HL-60 (cell line): ENCODE data around the gene SUMF2.
"Not testable (repeated sequence)": the region's sequence is repeated elsewhere in the genome, so short reads cannot be mapped to it uniquely, and the experiment has no call there.

ENCODE experiments used
- DNase-seq, 2 experiments: peaks; one replicate each; pipeline ENCODE4 v3.0.0-alpha.2; 2010 to 2020; ENCODE audit warnings: low read depth in 1 of 2, low spot score in 1 of 2
- H3K27ac ChIP-seq: fragments of 250-450 bp; sonication (Bioruptor Pico); replicated peaks from 2 replicates; pipeline ENCODE4 v1.5.1; 2020; ENCODE audit warnings: mild to moderate bottlenecking, moderate library complexity
- H3K27me3 ChIP-seq: fragments of 250-450 bp; sonication (Bioruptor Pico); 2 replicates; pipeline ENCODE4 v1.5.1; 2021; ENCODE audit warnings: mild to moderate bottlenecking, moderate library complexity; ENCODE audit not compliant: insufficient read depth, poor library complexity, severe bottlenecking
- H3K4me3 ChIP-seq: replicated peaks from 2 replicates; pipeline ENCODE4 v1.5.1; 2011; ENCODE audit warnings: mild to moderate bottlenecking, control low read depth, low read length; ENCODE audit not compliant: insufficient read depth
- CTCF ChIP-seq: IDR thresholded peaks from one replicate; pipeline ENCODE4 v1.5.1; 2011; ENCODE audit warnings: low read length, control low read depth, inconsistent platforms; ENCODE audit not compliant: insufficient read depth
- GABPA ChIP-seq: IDR thresholded peaks from 2 replicates; pipeline ENCODE4 v1.6.1; 2012; ENCODE audit warnings: low read depth
- POLR2AphosphoS5 ChIP-seq: IDR thresholded peaks from 2 replicates; pipeline ENCODE4 v1.6.1; 2012; ENCODE audit warnings: low read depth
- REST ChIP-seq: IDR thresholded peaks from 2 replicates; pipeline ENCODE4 v1.6.1; 2012; ENCODE audit warnings: low read depth; ENCODE audit not compliant: insufficient replicate concordance
- SPI1 ChIP-seq: IDR thresholded peaks from 2 replicates; pipeline ENCODE4 v1.6.1; 2012; ENCODE audit warnings: low read depth, mild to moderate bottlenecking, borderline replicate concordance

The SUMF2 gene

GRCh38 chr7:56048245-56048644 lies 15.8 kb upstream of the SUMF2 start:
- DNase-seq: no peak
- Histone ChIP-seq H3K4me3 (no peak overlapping the region), H3K27me3 (no peaks in the 10 kb centered on the region), H3K27ac (no peak overlapping the region)
- no peak for TF ChIP-seq REST
- no peak for TF ChIP-seq CTCF
- TF ChIP-seq POLR2AphosphoS5: no peak
- no peak for TF ChIP-seq GABPA
- TF ChIP-seq SPI1: no peak

- H3K4me3 ChIP-seq, H3K27ac ChIP-seq, DNase-seq: not testable (repeated sequence)
Measured at GRCh38 chr7:56048763-56049162, 15.3 kb upstream of the SUMF2 start.

GRCh38 chr7:56051053-56051338 lies 13.1 kb upstream of the SUMF2 start:
- Histone ChIP-seq H3K4me3 (peak overlapping the region; percentile 76), H3K27ac (peak overlapping the region; percentile 86), H3K27me3 (no peaks in the 10 kb centered on the region)
- TF ChIP-seq POLR2AphosphoS5: no peak
- TF ChIP-seq REST: no peak
- no peak for TF ChIP-seq GABPA
- no peak for TF ChIP-seq SPI1
- TF ChIP-seq CTCF: no peak
- DNase-seq: no peak

More at GRCh38 chr7:56048763-56049162, 15.3 kb upstream of the SUMF2 start:
- H3K27me3 ChIP-seq: not testable (repeated sequence)

- Histone ChIP-seq H3K4me3 (peak within 1 kb of the TSS; percentile 76), H3K27me3 (no peaks in the 10 kb centered on the region), H3K27ac (peak within 1 kb of the TSS; percentile 86)
- peak; percentile 90 to 96 for DNase-seq
- TF ChIP-seq SPI1: peak; percentile 13; the same call in 1 of the 2 replicates
- peak; percentile 39 for TF ChIP-seq REST
- peak; percentile 90 for TF ChIP-seq POLR2AphosphoS5
- TF ChIP-seq CTCF: no peak
Measured at GRCh38 chr7:56051339-56052191, 12.5 kb upstream of the SUMF2 start, which contains the start of the genes CCT6A and PSPH. CCT6A (plus strand) TSS chr7:56051765; CDS start chr7:56051849, 84 bp downstream. PSPH (minus strand) TSS chr7:56051444; CDS start chr7:56021212, 30,232 bp downstream.
